Activated CD4-positive, alpha-beta memory T cell treated with anti-CD3 and anti-CD28 coated beads for 36 hours (primary cell): ENCODE results near the gene RETREG1. TPM values are rescaled to one million over a fixed set of nuclear protein-coding genes. Genes with fewer than 3 reads are reported as not detected.

ENCODE experiments used
- CTCF ChIA-PET: fragments of 350-600 bp; sonication (Branson Sonifier 250); formaldehyde crosslinking; loops from one replicate; lab custom pipeline; 2021; ENCODE audit warnings: antibody characterized with exemption, inconsistent platforms; lab: Charles Lee
- POLR2A ChIA-PET: fragments of 350-600 bp; sonication (Branson Sonifier 250); formaldehyde crosslinking; loops from one replicate; lab custom pipeline; 2021; ENCODE audit warnings: antibody characterized with exemption; lab: Charles Lee
- DNase-seq: peaks from one replicate; pipeline ENCODE4 v3.0.0-alpha.2; 2020
- H3K27ac Mint-ChIP-seq: one replicate; pipeline ENCODE4 v1.8.0; 2021; ENCODE audit warnings: mixed read lengths
- H3K27me3 Mint-ChIP-seq: one replicate; pipeline ENCODE4 v1.8.0; 2021; ENCODE audit warnings: mixed read lengths
- H3K36me3 Mint-ChIP-seq: one replicate; pipeline ENCODE4 v1.8.0; 2021; ENCODE audit warnings: mixed read lengths
- H3K4me1 Mint-ChIP-seq: one replicate; pipeline ENCODE4 v1.8.0; 2021; ENCODE audit warnings: low read depth, mixed read lengths
- H3K4me3 Mint-ChIP-seq: one replicate; pipeline ENCODE4 v1.8.0; 2021; ENCODE audit warnings: mild to moderate bottlenecking, mixed read lengths
- H3K9me3 Mint-ChIP-seq: one replicate; pipeline ENCODE4 v1.8.0; 2021; ENCODE audit warnings: mixed read lengths
- intact Hi-C: fragments of 100-400 bp; cut with micrococcal nuclease; formaldehyde crosslinking; loops from one replicate; pipeline ENCODE4 v1.15.1; 2023
- total RNA-seq, 2 experiments: library from RNA; stranded (reverse); gene quantifications; one replicate each; pipeline ENCODE4 v1.2.3, GENCODE V29; 2021

Gene RETREG1
- total RNA-seq, 2 experiments from 2014 or later: 8.1 to 10.1 TPM

DNA sequence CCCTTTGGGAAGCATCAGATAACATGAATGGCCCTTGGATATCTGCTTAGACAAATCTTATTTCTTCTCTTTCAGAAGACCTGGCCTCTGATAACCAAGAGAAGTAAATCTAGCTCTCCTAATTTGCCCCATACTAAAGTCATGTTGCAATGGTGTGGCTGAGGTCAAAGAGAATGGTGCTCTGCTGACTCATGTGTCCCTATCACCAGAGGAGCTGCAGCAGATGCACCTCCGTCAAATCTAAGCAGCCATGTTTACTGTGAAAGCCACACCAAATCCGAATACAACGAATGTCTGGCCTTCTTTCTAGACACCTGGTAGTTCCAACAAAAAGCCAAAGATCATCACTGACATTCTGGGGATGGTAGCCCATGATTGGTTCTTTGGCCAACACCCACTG, 23.2 kb downstream of the RETREG1 start:
- Mint-ChIP-seq H3K27ac (no peak overlapping the region), H3K4me3 (no peak overlapping the region), H3K4me1 (peaks cover 24% of the 10 kb centered on the region), H3K27me3 (no peaks in the 10 kb centered on the region), H3K36me3 (peaks cover 14% of the 10 kb centered on the region), H3K9me3 (no peaks in the 10 kb centered on the region)
- POLR2A ChIA-PET: no interaction called here
- intact Hi-C loops: no loop called here
- DNase-seq: no peak
- CTCF ChIA-PET: no interaction called here

DNA sequence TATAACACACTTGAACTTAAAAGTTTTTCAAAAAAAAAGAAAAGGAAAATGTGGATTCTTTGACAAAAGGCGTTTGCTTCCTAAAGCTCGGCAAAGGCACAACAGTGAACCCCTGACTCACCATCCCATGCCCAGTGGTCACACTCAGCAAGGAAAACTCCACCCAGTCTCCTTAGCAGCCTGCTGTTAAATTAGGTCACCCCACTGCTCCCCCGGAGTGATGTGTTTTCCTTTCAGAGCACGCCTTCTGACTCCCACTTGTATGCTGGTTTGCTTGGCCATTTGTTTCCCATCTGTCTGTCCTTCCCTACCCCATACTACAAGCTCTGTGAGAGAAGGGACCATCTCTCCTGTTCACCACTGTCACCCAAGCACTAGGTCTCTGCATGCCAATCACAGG, 23.8 kb downstream of the RETREG1 start:
- CTCF ChIA-PET: no interaction called here
- Mint-ChIP-seq H3K9me3 (no peaks in the 10 kb centered on the region), H3K27ac (no peak overlapping the region), H3K36me3 (peaks cover 17% of the 10 kb centered on the region), H3K4me1 (peaks cover 24% of the 10 kb centered on the region), H3K4me3 (no peak overlapping the region), H3K27me3 (no peaks in the 10 kb centered on the region)
- intact Hi-C loops: no loop called here
- POLR2A ChIA-PET: interaction anchor here (0.6 kb wide), 1 partner anchor 161 kb away, joined by 4 read pairs; no protein-coding TSS in a partner anchor
- no peak for DNase-seq

DNA sequence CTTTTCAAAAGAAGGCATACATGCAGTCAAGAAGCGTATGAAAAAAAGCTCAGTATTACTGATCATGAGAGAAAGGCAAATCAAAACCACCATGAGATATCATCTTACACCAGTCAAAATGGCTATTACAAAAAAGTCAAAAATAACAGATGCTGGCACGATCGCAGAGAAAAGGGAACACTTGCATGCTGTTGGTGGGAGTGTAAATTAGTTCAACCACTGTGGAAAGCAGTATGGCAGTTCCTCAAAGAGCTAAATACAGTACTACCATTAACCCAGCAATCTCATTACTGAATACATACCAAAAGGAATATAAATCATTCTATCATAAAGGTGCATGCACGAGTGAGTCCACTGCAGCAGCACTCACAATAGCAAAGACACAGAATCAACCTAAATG, 24.5 kb downstream of the RETREG1 start:
- Mint-ChIP-seq H3K36me3 (peaks cover 20% of the 10 kb centered on the region), H3K27ac (no peak overlapping the region), H3K4me3 (no peak overlapping the region), H3K9me3 (no peaks in the 10 kb centered on the region), H3K27me3 (no peaks in the 10 kb centered on the region), H3K4me1 (peaks cover 24% of the 10 kb centered on the region)
- ChIA-PET POLR2A (no interaction called here), CTCF (no interaction called here)
- intact Hi-C loops: no loop called here
- no peak for DNase-seq

DNA sequence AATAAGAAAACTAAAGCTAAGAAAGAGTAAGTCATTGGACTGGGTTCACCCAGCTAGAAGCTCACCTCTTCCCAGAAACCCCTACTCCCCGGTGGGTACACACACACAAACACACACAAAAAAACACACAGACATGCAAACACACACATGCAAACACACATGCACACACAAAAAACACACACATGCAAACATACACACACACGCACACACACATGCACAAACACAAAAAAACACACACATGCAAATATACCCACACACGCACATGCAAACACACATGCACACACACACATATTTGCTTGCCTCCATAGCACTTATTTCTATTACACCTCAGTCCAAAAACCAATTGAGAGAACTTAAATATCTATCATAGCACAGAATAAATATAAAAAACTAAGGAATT, 26.1 kb downstream of the RETREG1 start:
- Mint-ChIP-seq H3K4me3 (no peak overlapping the region), H3K27ac (no peak overlapping the region), H3K4me1 (peaks cover 27% of the 10 kb centered on the region), H3K36me3 (peaks cover 23% of the 10 kb centered on the region), H3K27me3 (no peaks in the 10 kb centered on the region), H3K9me3 (no peaks in the 10 kb centered on the region)
- POLR2A ChIA-PET: no interaction called here
- CTCF ChIA-PET: no interaction called here
- intact Hi-C loops: no loop called here
- no peak for DNase-seq

DNA sequence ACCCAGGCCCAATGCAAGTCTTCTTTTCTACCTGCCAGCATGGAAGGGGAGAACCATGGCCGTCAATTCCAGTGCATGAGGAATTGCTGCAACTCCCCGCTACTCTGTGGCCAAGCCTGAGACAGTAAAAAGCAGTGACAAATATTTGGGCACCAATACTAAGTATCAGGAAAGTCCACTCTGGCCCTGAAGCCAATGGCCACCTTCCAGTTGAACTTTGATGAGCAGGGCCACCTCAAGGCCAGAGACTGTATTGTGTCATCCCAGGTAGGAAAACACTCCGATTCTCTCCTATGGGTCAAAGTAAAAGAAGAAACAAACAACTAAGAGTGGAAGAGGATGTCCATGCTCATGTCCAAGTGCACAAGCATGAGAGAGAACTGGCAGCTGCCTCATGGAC, 27.1 kb downstream of the RETREG1 start:
- DNase-seq: no peak
- Mint-ChIP-seq H3K4me3 (no peak overlapping the region), H3K36me3 (peaks cover 21% of the 10 kb centered on the region), H3K4me1 (peaks cover 26% of the 10 kb centered on the region), H3K27ac (no peak overlapping the region), H3K9me3 (no peaks in the 10 kb centered on the region), H3K27me3 (no peaks in the 10 kb centered on the region)
- ChIA-PET CTCF (no interaction called here), POLR2A (no interaction called here)
- intact Hi-C loops: no loop called here

DNA sequence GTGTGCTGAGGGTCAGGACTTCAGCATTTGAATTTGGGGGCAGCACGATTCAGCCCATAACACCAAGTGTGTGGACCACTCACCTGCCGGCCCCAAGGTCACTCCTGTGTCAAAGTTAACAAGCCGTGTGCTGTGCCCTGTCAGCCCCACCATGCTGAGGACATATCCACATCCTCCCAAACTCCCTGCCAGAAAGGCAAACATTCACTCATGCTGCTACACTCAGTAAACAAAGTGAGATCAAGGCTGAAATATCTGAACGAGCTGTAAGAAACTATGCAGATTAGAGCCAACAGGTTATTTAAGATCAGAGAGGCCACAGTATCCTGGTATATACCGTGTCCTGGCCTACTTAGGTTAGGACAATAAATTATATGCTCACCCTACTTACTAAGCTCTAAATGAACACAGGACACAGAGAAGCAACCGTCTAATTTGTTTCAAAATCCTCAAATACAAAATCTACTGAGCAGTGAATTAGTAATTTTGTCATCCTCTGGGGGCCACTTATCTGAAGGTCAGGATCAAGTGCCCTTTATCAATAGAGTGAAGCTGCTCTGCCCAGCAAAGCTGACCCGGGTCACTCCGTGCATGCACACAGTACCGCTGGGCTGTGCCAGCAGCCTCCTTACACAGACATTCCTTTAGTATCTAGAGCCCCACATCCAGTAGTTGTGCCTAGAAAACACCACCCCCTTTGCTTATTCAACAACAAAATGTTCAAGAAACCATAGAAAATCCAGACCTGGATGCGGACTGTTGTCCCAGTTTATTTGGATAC, 28.2 kb downstream of the RETREG1 start:
- Mint-ChIP-seq H3K9me3 (no peaks in the 10 kb centered on the region), H3K4me3 (no peak overlapping the region), H3K27me3 (no peaks in the 10 kb centered on the region), H3K36me3 (peaks cover 21% of the 10 kb centered on the region), H3K4me1 (peaks cover 22% of the 10 kb centered on the region), H3K27ac (no peak overlapping the region)
- intact Hi-C loops: no loop called here
- no peak for DNase-seq
- CTCF ChIA-PET: no interaction called here
- POLR2A ChIA-PET: no interaction called here

DNA sequence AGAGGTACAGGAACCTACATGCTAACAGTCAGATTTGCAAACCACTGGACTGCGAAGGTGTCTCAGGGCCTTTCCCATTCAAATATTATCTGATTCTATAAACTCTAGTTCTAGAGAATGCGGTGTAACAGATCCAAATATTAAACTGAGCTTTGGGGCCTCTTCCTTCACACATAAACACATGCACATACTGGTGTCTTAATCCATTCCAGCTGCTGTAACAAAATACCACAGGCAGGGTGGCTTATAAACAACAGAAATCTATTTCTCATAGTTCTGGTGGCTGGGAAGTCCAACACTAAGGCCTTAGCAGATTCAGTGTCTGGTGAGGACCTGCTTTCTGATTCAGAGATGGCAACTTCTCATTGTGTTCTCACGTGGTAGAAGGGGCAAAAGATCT, 30.2 kb downstream of the RETREG1 start:
- peaks cover 21% of the 10 kb centered on the region for H3K36me3 Mint-ChIP-seq
- peaks cover 10% of the 10 kb centered on the region for H3K4me1 Mint-ChIP-seq
- no peaks in the 10 kb centered on the region for H3K27me3 Mint-ChIP-seq
- ChIA-PET POLR2A (no interaction called here), CTCF (interaction anchor here (1.0 to 1.9 kb wide), 6 partner anchors 10 to 605 kb away, joined by 3 to 8 read pairs (median 4); partner anchors contain the start of gene RETREG1)
- H3K27ac Mint-ChIP-seq: no peak overlapping the region
- no peak overlapping the region for H3K4me3 Mint-ChIP-seq
- intact Hi-C loops: no loop called here
- H3K9me3 Mint-ChIP-seq: no peaks in the 10 kb centered on the region
- DNase-seq: no peak

DNA sequence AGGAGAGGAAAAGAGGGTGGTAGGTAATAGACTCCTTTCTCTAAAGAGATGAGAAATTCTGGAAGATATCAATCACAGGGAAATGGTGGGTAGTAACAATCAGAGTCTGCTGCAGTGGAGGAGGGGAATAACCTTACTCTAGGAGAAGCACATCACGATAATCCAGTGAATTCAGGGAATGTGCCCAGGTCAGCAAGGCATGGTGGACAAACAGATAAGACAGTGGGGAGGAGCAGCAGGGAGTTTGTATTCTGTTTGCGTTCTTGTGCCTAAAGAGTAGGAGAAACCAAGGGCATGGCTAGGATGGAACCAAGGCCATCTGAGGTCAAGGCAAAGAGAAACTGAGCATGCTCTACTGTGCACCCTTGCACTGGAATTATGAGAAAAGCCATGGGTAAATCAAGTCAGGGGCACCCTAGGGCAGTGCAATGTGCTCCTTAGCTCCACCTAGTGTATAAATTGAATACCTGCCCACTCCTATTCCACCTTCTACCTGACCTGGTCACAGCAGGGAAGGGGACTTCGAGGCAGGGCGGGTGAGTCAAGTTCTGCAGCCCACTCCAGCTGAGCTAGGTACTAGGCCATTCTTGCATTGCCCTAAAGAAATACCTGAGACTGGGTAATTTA, 31.6 kb downstream of the RETREG1 start:
- H3K27me3 Mint-ChIP-seq: no peaks in the 10 kb centered on the region
- DNase-seq: no peak
- H3K36me3 Mint-ChIP-seq: peaks cover 19% of the 10 kb centered on the region
- no peak overlapping the region for H3K4me3 Mint-ChIP-seq
- H3K27ac Mint-ChIP-seq: no peak overlapping the region
- H3K4me1 Mint-ChIP-seq: peaks cover 7% of the 10 kb centered on the region
- ChIA-PET CTCF (interaction anchor here (0.6 to 1.9 kb wide), 14 partner anchors 9 to 606 kb away, joined by 3 to 8 read pairs (median 4); partner anchors contain the start of gene RETREG1), POLR2A (no interaction called here)
- intact Hi-C loops: no loop called here
- no peaks in the 10 kb centered on the region for H3K9me3 Mint-ChIP-seq

DNA sequence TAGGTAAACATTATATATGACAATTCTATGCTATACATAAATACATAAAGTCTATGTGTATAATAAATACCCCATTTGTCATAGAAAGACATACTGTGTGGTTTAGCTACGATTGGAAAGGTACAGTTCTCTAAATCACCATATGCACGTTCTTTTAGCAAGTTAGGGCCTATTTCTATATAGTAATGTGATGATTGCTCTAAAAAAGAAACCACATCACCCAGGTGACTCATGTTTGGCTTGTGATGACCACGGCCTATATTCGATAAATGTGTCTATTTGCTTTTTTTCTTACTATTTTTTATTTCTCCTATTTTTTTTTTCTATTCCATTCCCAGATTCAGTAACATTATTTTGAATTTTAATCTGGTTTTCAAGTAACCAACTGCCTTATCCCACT, 34.7 kb downstream of the RETREG1 start:
- H3K9me3 Mint-ChIP-seq: no peaks in the 10 kb centered on the region
- peaks cover 11% of the 10 kb centered on the region for H3K4me1 Mint-ChIP-seq
- H3K27me3 Mint-ChIP-seq: no peaks in the 10 kb centered on the region
- no peak for DNase-seq
- H3K36me3 Mint-ChIP-seq: peaks cover 10% of the 10 kb centered on the region
- intact Hi-C loops: no loop called here
- ChIA-PET CTCF (no interaction called here), POLR2A (no interaction called here)
- no peak overlapping the region for H3K4me3 Mint-ChIP-seq
- H3K27ac Mint-ChIP-seq: no peak overlapping the region

DNA sequence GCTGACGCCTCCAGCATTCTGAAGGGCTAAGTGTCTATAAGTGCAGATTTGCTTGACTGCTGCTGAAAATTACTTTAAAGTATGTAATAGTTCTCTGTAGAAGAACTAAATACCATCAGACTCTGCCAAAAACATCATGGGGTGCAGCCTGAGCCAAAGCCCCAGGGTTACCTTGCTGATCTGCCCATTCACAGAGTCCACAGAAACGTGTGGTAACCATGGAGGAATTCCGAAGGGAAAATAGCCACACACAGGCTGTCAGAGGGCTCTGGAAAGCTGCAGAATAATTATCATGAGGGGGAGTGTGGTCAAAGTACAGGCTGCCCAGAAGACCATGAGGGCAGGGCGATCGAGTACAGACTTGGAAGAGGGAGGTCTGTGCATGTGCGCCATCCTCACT, 36.4 kb downstream of the RETREG1 start:
- no peak overlapping the region for H3K27ac Mint-ChIP-seq
- ChIA-PET POLR2A (no interaction called here), CTCF (no interaction called here)
- H3K27me3 Mint-ChIP-seq: no peaks in the 10 kb centered on the region
- H3K36me3 Mint-ChIP-seq: peaks cover 7% of the 10 kb centered on the region
- no peaks in the 10 kb centered on the region for H3K9me3 Mint-ChIP-seq
- H3K4me3 Mint-ChIP-seq: no peak overlapping the region
- DNase-seq: no peak
- intact Hi-C loops: no loop called here
- H3K4me1 Mint-ChIP-seq: peaks cover 8% of the 10 kb centered on the region

DNA sequence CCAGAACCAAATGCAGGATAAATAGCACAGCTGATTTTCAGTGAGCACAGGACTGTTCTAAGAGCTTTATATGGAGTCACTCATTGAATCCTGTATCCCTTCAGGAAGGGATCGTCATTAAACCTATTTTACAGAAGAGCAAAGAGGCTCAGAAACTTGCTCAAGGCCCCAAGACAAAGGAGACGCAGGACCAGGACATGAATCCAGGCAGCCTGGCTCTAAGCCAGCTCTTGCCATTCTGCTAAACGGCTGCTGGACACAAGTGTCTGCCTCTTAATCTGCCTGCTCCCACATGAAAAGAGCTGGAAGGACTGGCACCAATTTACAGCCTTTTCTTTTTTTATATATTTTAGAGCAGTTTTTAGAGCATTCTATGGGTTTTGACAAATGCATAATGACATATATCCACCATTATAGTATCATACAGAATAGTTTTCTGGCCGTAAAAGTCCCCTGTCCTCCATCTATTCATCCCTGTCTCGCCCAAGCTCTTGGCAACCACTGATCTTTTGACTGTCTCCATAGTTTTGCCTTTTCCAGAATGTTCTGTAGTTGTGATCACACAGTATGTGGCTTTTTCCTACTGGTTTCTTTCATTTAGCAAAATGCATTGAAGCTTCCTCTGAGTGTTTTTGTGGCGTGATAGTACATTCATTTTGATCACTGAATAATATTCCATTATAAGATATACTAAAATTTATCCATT, 37.5 kb downstream of the RETREG1 start:
- H3K4me3 Mint-ChIP-seq: no peak overlapping the region
- ChIA-PET POLR2A (interaction anchor here (0.8 kb wide), 1 partner anchor 17 kb away, joined by 3 read pairs; no protein-coding TSS in a partner anchor), CTCF (no interaction called here)
- H3K27me3 Mint-ChIP-seq: no peaks in the 10 kb centered on the region
- no peak overlapping the region for H3K27ac Mint-ChIP-seq
- intact Hi-C loops: no loop called here
- peaks cover 8% of the 10 kb centered on the region for H3K4me1 Mint-ChIP-seq
- DNase-seq: no peak
- H3K36me3 Mint-ChIP-seq: peaks cover 7% of the 10 kb centered on the region
- H3K9me3 Mint-ChIP-seq: no peaks in the 10 kb centered on the region

DNA sequence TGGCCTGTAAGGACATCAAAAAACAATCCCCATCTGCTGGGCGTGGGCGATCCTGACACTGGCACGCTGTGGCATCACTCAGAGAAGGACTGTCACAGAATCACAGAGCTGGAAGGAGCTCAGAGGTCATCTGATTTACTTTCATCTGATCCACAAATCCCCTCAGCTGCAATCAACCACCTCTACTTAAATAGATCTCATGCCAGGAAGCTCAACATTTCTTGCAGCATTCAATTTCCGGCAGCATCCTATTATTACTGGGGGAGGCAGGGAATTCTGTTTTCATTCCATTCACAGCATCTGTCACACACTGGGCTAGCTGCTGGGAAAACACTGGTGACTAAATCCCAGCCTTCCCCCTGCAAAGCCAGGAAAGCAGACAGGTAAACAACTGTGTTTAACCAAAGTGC, 38.3 kb downstream of the RETREG1 start:
- H3K27me3 Mint-ChIP-seq: no peaks in the 10 kb centered on the region
- DNase-seq: no peak
- H3K9me3 Mint-ChIP-seq: no peaks in the 10 kb centered on the region
- CTCF ChIA-PET: no interaction called here
- peaks cover 11% of the 10 kb centered on the region for H3K4me1 Mint-ChIP-seq
- H3K4me3 Mint-ChIP-seq: no peak overlapping the region
- POLR2A ChIA-PET: interaction anchor here (0.8 kb wide), 1 partner anchor 16 kb away, joined by 3 read pairs; no protein-coding TSS in a partner anchor
- H3K36me3 Mint-ChIP-seq: peaks cover 7% of the 10 kb centered on the region
- no peak overlapping the region for H3K27ac Mint-ChIP-seq
- intact Hi-C loops: no loop called here
